Chondrocyte (in vitro differentiated cells): ENCODE measurements around the gene BCKDK. TPM values are rescaled to one million over a fixed set of nuclear protein-coding genes. Genes with fewer than 3 reads are reported as not detected.

Experiments used
- DNase-seq: peaks from one replicate; pipeline ENCODE4 v3.0.0; 2021; ENCODE audit warnings: mixed read lengths, low spot score
- H3K27ac Mint-ChIP-seq: one replicate; pipeline ENCODE4 v1.8.0; 2021; ENCODE audit warnings: mild to moderate bottlenecking, moderate library complexity, mixed read lengths; ENCODE audit not compliant: unreplicated experiment
- H3K27me3 Mint-ChIP-seq: 2 replicates; pipeline ENCODE4 v1.8.0; 2021; ENCODE audit warnings: low read depth, mixed read lengths
- H3K36me3 Mint-ChIP-seq: 2 replicates; pipeline ENCODE4 v1.8.0; 2021; ENCODE audit warnings: low read depth, mixed read lengths
- H3K4me1 Mint-ChIP-seq: 2 replicates; pipeline ENCODE4 v1.8.0; 2021; ENCODE audit warnings: low read depth, mild to moderate bottlenecking, mixed read lengths
- H3K4me3 Mint-ChIP-seq: one replicate; pipeline ENCODE4 v1.8.0; 2021; ENCODE audit warnings: mild to moderate bottlenecking, moderate library complexity, mixed read lengths; ENCODE audit not compliant: unreplicated experiment
- H3K9me3 Mint-ChIP-seq: 2 replicates; pipeline ENCODE4 v1.8.0; 2021; ENCODE audit warnings: low read depth, mixed read lengths
- CTCF ChIP-seq: fragments of 200-600 bp; sonication (generic); IDR thresholded peaks from 2 replicates; pipeline ENCODE4 v1.5.0; 2021; ENCODE audit warnings: antibody characterized with exemption, mild to moderate bottlenecking, moderate library complexity
- long read RNA-seq: library from polyadenylated mRNA; stranded (forward); transcript quantifications from one replicate; pipeline ENCODE4 v2.0.0, GENCODE V29; 2021
- total RNA-seq: library from RNA; stranded (reverse); gene quantifications from 3 replicates; pipeline ENCODE4 v1.2.1, GENCODE V29; 2021

BCKDK gene
- 36.3 to 44.5 TPM (median 41.9 TPM) in 3 replicates for total RNA-seq
- long read RNA-seq, transcript BCKDK-201 (12 exons, 2,128 nt): major isoform, 107 of 186 reads
- long read RNA-seq, transcript BCKDK-203 (11 exons, 1,997 nt): minor isoform, 45 of 186 reads
- long read RNA-seq, partial matches to known transcripts: 17 of 186 reads
- long read RNA-seq, other reads (novel, unspliced or antisense): 15 of 186 reads

GRCh38 chr16:31108035-31108793 is at the start of gene BCKDK:
BCKDK (plus strand) TSS chr16:31108386; CDS start chr16:31109224, 838 bp downstream.
- Mint-ChIP-seq H3K9me3 (no peaks in the 10 kb centered on the region), H3K27ac (peak within 1 kb of the TSS; percentile 52), H3K27me3 (no peaks in the 10 kb centered on the region), H3K4me3 (peak within 1 kb of the TSS; percentile 81), H3K4me1 (peaks cover 21% of the 10 kb centered on the region), H3K36me3 (peaks cover 14% of the 10 kb centered on the region)
- DNase-seq: no peak
- TF ChIP-seq CTCF: no peak

- TF ChIP-seq CTCF: no peak
- no peaks in the 10 kb centered on the region for H3K9me3 Mint-ChIP-seq
- peaks cover 14% of the 10 kb centered on the region for H3K36me3 Mint-ChIP-seq
- no peak for DNase-seq
- no peaks in the 10 kb centered on the region for H3K27me3 Mint-ChIP-seq
- H3K27ac Mint-ChIP-seq: no peak overlapping the region
- H3K4me1 Mint-ChIP-seq: peaks cover 33% of the 10 kb centered on the region
- no peak overlapping the region for H3K4me3 Mint-ChIP-seq
Measured at GRCh38 chr16:31061126-31061812, 46.9 kb upstream of the BCKDK start.

- no peak overlapping the region for H3K4me3 Mint-ChIP-seq
- no peak for DNase-seq
- H3K36me3 Mint-ChIP-seq: peaks cover 14% of the 10 kb centered on the region
- H3K27ac Mint-ChIP-seq: no peak overlapping the region
- no peak for TF ChIP-seq CTCF
- no peaks in the 10 kb centered on the region for H3K27me3 Mint-ChIP-seq
- H3K9me3 Mint-ChIP-seq: no peaks in the 10 kb centered on the region
- H3K4me1 Mint-ChIP-seq: peaks cover 34% of the 10 kb centered on the region
Measured at GRCh38 chr16:31061813-31062440, 46.3 kb upstream of the BCKDK start.

GRCh38 chr16:31063495-31063842 is 44.7 kb upstream of the BCKDK start:
- Mint-ChIP-seq H3K9me3 (no peaks in the 10 kb centered on the region), H3K4me3 (peak overlapping the region; percentile 16), H3K36me3 (peaks cover 13% of the 10 kb centered on the region), H3K4me1 (peaks cover 34% of the 10 kb centered on the region), H3K27ac (peak overlapping the region; percentile 69), H3K27me3 (no peaks in the 10 kb centered on the region)
- DNase-seq: no peak
- TF ChIP-seq CTCF: no peak
